ENCODE results near the gene AGO4.

DNA sequence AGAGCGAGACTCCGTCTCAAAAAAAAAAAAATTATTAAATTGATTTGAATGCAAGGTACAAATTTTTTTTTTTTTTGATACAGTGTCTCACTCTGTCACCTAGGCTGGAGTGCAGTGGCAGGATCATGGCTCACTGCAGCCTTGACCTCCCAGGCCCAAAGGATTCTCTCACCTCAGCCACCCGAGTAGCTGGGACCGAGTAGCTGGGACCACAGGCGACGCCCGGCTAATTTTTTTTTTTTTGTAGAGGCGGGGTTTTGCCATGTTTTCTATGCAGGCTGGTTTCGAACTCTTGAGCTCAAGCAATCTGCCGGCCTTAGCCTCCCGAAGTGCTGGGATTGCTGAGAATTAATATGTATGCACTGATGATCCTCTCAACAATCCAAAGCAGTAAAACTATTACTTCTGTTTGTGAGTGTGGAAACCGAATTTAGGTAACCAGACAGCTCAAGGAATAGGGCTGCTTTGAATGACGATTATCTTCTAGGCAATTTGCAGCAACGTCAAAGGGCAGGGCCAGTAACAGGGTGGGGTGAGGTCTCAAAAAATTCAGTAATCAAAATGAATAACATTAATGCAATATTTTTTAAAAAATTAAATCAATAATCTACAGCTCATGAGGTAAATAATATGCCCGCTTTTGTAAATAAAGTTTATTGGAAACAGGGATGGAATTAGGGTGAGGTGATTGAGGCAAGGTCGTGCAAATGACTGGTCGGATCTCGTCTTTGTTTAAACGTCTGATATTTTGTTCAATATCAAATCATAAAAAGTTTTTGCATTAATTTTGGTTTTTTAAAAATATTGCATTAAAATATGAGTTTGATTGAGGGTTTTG, 39.2 kb upstream of the AGO4 start:
- TF ChIP-seq EP300 (IDR thresholded peaks at IDR 0.05) (no peak), POLR2A (IDR thresholded peaks at IDR 0.05) (no peak)
